Cardiac muscle cell (in vitro differentiated cells and primary cell): ENCODE results near the gene NES. TPM values are rescaled to one million over a fixed set of nuclear protein-coding genes. Genes with fewer than 3 reads are reported as not detected.

Source experiments
- DNase-seq, 2 donors: peaks; one replicate each; pipeline versions ENCODE4 v3.0.0 to v3.0.0-alpha.2; 2010 to 2017; ENCODE audit warnings: low read depth in 1 of 2, low spot score in 1 of 2
- H3K27ac ChIP-seq: fragments of 200-600 bp; sonication (generic); 2 replicates; pipeline ENCODE4 v1.5.1; 2016
- H3K27me3 ChIP-seq: fragments of 200-600 bp; sonication (generic); 2 replicates; pipeline ENCODE4 v1.6.0; 2016; ENCODE audit warnings: control low read depth
- H3K36me3 ChIP-seq: fragments of 200-600 bp; sonication (generic); 2 replicates; pipeline ENCODE4 v1.5.1; 2016; ENCODE audit warnings: control low read depth
- H3K4me1 ChIP-seq: fragments of 200-600 bp; sonication (generic); 2 replicates; pipeline ENCODE4 v1.8.1; 2017; ENCODE audit warnings: low read depth, mild to moderate bottlenecking, mixed run types
- H3K4me3 ChIP-seq: fragments of 200-600 bp; sonication (generic); 2 replicates; pipeline ENCODE4 v1.5.1; 2016; ENCODE audit warnings: mild to moderate bottlenecking
- H3K9me3 ChIP-seq: fragments of 200-600 bp; sonication (generic); 2 replicates; pipeline ENCODE4 v1.5.1; 2017; ENCODE audit warnings: low read depth, mild to moderate bottlenecking, control low read depth
- polyA plus RNA-seq: library from polyadenylated mRNA; unstranded; fragments of >200 nt; fragmentation: Nextera tagmentation; extraction: Ambion mirVana; gene quantifications from 2 replicates; pipeline ENCODE4 v1.2.1, GENCODE V29; 2016
- total RNA-seq: library from RNA; depleted of rRNA; stranded (reverse); fragments of >200 nt; gene quantifications from 2 replicates; pipeline ENCODE4 v1.2.3, GENCODE V29; 2016
- TF ChIP-seq, protein P1 (sequence below): IDR thresholded peaks from 2 replicates; pipeline ENCODE4 v1.5.1; 2012; ENCODE audit warnings: low read depth, mild to moderate bottlenecking, low read length

The NES gene
- total and polyA plus RNA-seq, 2 experiments from 2014 or later = 86.5 to 391 TPM

DNA sequence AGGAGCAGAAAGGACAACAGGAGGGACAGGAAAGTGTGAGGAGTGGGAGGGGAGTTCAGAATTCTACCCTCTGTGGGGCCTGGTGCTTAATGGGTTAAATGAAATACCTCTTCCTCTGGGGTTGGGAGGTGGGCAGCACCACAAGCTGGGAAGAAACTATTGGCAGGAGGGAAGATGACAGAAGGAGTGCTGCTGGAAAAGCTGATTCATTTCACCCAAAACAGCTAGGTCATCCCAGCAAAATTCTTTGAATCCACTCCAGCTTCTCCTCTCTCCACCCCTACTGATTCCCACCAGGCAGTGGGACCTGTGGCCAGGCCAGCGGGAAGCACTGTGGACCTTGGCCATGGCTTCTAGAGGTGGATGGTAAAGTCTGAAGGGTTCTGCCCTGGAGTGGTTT is 22.5 kb downstream of the NES start:
- Histone ChIP-seq H3K9me3 (no peaks in the 10 kb centered on the region), H3K4me3 (no peak overlapping the region), H3K36me3 (no peaks in the 10 kb centered on the region), H3K27me3 (peaks cover 79% of the 10 kb centered on the region), H3K27ac (no peak overlapping the region), H3K4me1 (peaks cover 7% of the 10 kb centered on the region)
- TF ChIP-seq, protein P1, sequence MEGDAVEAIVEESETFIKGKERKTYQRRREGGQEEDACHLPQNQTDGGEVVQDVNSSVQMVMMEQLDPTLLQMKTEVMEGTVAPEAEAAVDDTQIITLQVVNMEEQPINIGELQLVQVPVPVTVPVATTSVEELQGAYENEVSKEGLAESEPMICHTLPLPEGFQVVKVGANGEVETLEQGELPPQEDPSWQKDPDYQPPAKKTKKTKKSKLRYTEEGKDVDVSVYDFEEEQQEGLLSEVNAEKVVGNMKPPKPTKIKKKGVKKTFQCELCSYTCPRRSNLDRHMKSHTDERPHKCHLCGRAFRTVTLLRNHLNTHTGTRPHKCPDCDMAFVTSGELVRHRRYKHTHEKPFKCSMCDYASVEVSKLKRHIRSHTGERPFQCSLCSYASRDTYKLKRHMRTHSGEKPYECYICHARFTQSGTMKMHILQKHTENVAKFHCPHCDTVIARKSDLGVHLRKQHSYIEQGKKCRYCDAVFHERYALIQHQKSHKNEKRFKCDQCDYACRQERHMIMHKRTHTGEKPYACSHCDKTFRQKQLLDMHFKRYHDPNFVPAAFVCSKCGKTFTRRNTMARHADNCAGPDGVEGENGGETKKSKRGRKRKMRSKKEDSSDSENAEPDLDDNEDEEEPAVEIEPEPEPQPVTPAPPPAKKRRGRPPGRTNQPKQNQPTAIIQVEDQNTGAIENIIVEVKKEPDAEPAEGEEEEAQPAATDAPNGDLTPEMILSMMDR = no peak
- no peak for DNase-seq

DNA sequence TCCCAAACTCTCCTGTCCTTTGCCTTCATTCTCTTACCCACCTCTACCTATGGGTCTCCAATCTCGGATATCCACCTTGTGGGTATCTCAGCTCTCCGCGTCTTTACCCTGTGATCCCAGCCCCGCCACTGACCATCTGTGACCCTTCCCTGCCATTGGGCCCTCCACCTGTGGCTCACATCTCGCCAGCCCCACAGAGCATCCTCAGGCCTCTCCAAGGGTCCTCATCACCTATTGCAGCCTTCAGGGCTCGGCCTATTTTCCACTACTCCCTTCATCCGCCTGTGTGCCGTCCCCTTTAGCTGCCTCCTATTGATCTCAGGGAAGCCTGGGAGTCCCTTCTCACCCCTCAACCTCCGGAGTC is 24.2 kb downstream of the NES start:
- DNase-seq = no peak
- Histone ChIP-seq H3K4me1 (peaks cover 7% of the 10 kb centered on the region), H3K4me3 (no peak overlapping the region), H3K36me3 (no peaks in the 10 kb centered on the region), H3K27me3 (peaks cover 90% of the 10 kb centered on the region), H3K27ac (no peak overlapping the region), H3K9me3 (no peaks in the 10 kb centered on the region)
- TF ChIP-seq, protein P1 = no peak

DNA sequence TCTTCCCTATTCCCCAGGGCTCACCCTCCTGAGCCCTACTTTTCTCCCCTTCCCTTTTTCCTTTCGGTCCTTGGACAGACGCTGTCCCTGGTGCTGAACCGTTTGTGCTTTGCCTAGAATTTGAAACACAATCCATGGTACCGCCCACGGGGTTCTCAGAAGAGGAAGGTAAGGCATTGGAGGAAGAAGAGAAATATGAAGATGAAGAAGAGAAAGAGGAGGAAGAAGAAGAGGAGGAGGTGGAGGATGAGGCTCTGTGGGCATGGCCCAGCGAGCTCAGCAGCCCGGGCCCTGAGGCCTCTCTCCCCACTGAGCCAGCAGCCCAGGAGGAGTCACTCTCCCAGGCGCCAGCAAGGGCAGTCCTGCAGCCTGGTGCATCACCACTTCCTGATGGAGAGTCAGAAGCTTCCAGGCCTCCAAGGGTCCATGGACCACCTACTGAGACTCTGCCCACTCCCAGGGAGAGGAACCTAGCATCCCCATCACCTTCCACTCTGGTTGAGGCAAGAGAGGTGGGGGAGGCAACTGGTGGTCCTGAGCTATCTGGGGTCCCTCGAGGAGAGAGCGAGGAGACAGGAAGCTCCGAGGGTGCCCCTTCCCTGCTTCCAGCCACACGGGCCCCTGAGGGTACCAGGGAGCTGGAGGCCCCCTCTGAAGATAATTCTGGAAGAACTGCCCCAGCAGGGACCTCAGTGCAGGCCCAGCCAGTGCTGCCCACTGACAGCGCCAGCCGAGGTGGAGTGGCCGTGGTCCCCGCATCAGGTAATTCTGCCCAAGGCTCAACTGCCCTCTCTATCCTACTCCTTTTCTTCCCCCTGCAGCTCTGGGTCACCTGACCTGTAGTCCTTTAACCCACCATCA is 24.8 kb downstream of the NES start:
- Histone ChIP-seq H3K9me3 (no peaks in the 10 kb centered on the region), H3K36me3 (no peaks in the 10 kb centered on the region), H3K27me3 (peaks cover 93% of the 10 kb centered on the region), H3K4me3 (no peak overlapping the region), H3K27ac (no peak overlapping the region), H3K4me1 (peaks cover 7% of the 10 kb centered on the region)
- TF ChIP-seq, protein P1 = no peak
- DNase-seq = peak; percentile 64 to 90

DNA sequence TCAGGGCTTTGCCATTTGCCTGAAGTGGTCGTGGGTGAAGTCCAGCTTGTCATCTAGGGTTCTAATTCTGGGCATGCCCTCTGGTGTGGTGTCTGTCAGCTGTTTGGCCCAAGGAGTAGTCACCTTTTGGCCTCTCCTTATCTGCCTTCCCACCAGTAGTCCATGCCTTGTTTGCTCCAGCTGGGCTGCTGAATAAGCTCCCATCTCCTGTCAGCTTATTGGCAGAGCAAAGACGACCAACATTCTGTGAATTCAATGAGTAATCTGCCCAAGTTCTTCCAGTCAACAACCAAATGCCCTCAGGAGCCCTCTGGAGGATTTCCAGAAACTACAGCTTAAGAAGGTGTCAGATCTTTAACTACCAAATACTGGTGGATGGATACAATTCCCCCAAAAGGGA is 28.3 kb downstream of the NES start:
- Histone ChIP-seq H3K36me3 (no peaks in the 10 kb centered on the region), H3K4me1 (no peaks in the 10 kb centered on the region), H3K27me3 (peaks cover 83% of the 10 kb centered on the region), H3K27ac (no peak overlapping the region), H3K9me3 (no peaks in the 10 kb centered on the region), H3K4me3 (no peak overlapping the region)
- DNase-seq = no peak
- TF ChIP-seq, protein P1 = no peak

DNA sequence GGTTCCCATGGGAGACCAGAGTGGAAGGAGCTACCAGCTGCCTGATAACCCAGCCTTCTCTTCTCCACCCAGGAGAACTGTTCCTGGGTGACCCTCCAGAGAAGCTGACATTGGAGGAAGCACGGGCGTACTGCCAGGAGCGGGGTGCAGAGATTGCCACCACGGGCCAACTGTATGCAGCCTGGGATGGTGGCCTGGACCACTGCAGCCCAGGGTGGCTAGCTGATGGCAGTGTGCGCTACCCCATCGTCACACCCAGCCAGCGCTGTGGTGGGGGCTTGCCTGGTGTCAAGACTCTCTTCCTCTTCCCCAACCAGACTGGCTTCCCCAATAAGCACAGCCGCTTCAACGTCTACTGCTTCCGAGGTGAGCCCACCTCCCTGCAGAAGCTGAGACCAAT is 28.7 kb downstream of the NES start:
- H3K9me3 ChIP-seq = no peaks in the 10 kb centered on the region
- peaks cover 83% of the 10 kb centered on the region for H3K27me3 ChIP-seq
- H3K4me1 ChIP-seq = no peaks in the 10 kb centered on the region
- H3K27ac ChIP-seq = no peak overlapping the region
- no peak overlapping the region for H3K4me3 ChIP-seq
- no peaks in the 10 kb centered on the region for H3K36me3 ChIP-seq
- TF ChIP-seq, protein P1 = no peak
- DNase-seq = no peak
